GM18526 (cell line): ENCODE measurements around the gene IFI16.

ENCODE experiments used
- POLR2A ChIP-seq: IDR thresholded peaks from 3 replicates; pipeline ENCODE4 v1.6.1; 2011; ENCODE audit not compliant: insufficient read length; ENCODE audit errors: extremely low read depth

IFI16 gene

DNA sequence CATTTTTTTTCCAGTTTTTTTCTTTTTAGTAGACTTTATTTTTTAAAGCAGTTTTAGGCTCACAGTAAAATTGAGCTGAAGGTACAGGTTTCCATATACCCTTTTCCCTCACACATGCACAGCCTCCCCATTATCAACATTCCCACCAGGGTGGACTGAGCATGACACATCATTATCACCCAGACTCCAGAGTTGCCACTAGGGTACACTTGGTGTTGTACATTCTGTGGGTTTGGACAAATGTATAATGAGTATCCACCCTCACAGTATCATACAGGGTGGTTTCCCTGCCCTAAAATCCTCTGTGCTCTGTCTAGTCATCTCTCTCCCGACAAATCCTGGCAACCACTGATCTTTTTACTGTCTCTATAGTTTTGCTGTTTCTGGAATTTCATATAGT lies 69.8 kb downstream of the IFI16 start:
- no peak for TF ChIP-seq POLR2A

- TF ChIP-seq POLR2A = no peak
Measured at GRCh38 chr1:159081626-159082025, 71.9 kb downstream of the IFI16 start.

GRCh38 chr1:159083013-159083412 lies 73.3 kb downstream of the IFI16 start:
- TF ChIP-seq POLR2A = no peak

- TF ChIP-seq POLR2A = no peak
Measured at GRCh38 chr1:159084152-159084551, 74.4 kb downstream of the IFI16 start.

DNA sequence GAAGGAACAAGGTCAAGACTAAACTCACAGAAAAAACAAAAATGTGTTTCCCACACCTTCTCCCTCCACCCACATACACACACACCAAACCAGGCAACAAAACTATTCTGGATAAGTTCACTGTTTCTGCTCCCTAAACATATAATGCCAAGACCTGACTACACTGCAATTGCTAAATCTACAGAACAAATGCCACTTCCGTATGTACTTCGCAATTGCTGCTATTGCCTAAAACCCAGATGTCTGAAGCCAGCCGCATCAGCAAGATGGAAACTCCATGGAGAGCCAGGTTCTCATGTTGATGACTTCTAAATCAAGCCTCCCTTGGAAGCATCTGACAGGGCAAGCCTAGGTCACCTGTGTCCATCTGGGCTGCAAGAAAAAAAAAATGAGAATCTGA lies 75.2 kb downstream of the IFI16 start:
- TF ChIP-seq POLR2A = no peak

DNA sequence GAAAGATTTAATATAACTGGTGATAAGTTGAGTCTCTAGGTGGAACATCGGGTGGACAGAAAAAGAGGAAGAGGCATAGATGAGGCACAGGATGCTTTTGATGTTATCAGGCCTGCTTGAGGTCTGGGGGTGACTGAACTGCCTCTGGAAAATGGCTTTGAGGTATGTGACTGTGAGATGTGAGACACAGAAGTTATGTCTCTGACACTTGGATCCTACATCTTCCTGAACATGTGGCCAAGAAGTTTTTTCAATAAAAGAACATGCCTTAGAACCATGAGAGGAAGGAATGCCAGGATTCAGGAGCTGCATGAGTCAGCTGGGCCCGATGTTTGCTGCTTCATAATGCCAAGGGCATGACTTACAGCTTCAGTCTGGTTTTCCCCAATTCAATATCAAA lies 78.3 kb downstream of the IFI16 start:
- TF ChIP-seq POLR2A = no peak

DNA sequence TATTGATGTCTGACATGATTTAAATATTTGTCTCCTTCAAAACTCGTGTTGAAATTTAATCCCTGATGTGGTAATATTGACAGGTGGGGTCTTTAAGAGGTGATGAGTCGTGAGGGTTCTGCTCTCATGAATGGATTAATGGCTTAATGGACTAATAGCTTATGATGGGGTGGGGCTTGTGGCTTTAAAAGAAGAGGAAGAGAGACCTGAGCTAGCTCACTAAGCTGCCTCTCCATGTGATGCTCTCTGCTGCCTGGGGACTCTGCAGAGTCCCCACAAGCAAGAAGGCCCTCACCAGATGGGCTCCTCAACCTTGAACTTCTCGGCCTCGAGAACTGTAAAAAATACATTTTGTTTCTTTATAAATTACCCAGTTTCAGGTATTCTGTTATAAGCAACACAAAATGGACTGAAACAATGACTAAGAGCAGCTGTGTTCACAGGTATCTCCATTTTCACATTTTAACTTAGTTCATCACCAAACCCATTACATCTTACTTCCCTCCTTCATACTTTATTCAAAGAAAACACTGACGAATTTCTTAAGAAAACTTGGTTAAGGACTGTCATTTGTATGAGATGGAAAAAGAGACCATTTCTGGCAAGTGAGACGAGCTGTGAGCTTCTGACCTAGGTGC lies 79.0 kb downstream of the IFI16 start:
- TF ChIP-seq POLR2A = no peak

GRCh38 chr1:159089184-159089791 lies 79.6 kb downstream of the IFI16 start:
- no peak for TF ChIP-seq POLR2A

- no peak for TF ChIP-seq POLR2A
Measured at GRCh38 chr1:159090286-159091179, 80.8 kb downstream of the IFI16 start.

DNA sequence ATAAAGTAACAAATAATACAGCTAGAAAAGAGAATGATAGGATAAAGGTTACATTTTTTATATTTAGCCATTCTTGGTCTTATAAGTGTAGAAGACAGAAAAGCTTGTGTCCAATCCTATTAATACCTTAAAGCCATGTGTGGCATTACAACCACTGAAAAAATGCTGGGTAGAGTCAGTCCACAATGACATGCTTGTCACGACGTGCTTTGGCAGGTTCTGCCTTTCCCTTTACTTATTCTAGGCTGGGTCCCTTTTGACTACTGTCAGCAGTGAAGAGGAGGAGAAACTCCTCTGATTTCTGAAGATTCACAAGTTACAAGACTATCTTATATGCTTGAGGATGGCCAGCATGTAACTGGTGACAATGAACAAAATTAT lies 81.5 kb downstream of the IFI16 start:
- TF ChIP-seq POLR2A = no peak

DNA sequence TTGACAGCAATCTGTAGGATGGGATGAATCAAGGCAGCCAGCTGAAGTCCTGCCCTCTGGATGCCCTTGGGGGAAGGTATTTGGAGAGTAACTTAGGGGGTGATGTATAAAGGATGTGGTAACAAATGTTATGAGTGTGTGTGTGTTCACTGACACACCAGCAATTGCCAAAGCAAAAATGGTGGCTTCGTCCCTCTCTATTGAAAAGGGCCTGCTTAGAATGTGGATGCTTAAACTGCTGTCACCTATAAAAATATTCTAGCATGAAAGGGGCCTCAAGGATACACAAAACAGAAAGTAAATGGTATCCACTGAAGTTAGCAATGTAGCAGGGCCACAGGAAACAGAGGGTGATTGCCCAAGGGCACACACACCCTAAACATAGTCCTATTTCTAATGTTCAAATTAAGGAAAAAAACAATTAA lies 81.9 kb downstream of the IFI16 start:
- no peak for TF ChIP-seq POLR2A

- no peak for TF ChIP-seq POLR2A
Measured at GRCh38 chr1:159092036-159092760, 82.5 kb downstream of the IFI16 start.

- no peak for TF ChIP-seq POLR2A
Measured at GRCh38 chr1:159098596-159098995, 88.9 kb downstream of the IFI16 start.

DNA sequence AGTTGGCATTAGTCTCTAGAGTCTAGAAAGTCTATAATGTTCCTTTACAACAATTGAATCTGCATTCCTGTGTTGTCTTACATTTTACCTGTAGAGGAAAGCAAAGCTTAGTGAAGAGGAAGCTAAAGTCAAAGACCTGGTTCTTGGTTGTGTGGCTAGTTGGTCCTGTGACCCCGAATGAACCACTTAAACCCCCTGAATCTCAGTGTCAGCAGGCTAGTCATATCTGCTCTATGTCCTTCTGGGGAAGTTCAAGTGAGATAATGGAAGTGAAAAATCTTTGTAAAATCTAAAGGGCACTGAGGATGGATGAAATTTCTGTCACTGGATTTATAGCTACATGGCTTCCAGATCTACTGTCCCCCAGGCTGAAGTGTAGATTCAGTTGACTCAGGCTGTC lies 90.9 kb downstream of the IFI16 start:
- no peak for TF ChIP-seq POLR2A
